Left ventricle myocardium superior (tissue), 1 donor: ENCODE data around the gene CYS1. TPM values are rescaled to one million over a fixed set of nuclear protein-coding genes. Genes with fewer than 3 reads are reported as not detected.

Experiments
- ATAC-seq: fragments of 200-7000 bp; cut with Tn5 transposase; one replicate; pipeline ENCODE4 v1.9.1; 2020; ENCODE audit warnings: mild to moderate bottlenecking, moderate library complexity
- DNase-seq: peaks from one replicate; pipeline ENCODE4 v3.0.0-alpha.2; 2020
- intact Hi-C: fragments of 100-400 bp; cut with micrococcal nuclease; formaldehyde crosslinking; loops from one replicate; pipeline ENCODE4 v1.11.0; 2022
- total RNA-seq: library from RNA; stranded (reverse); fragmentation: NEBNext Ultra II Directional; extraction: Animal tissue kit (Norgen Biotek cat#: 25700); gene quantifications from one replicate; pipeline ENCODE4 v1.2.1, GENCODE V29; 2021
- donor health status: DM: no; HTN: yes; CAD: no; lungs with severe emphysema.

CYS1 gene
- total RNA-seq, 1 donor from 2014 or later, result 3.0 TPM

DNA sequence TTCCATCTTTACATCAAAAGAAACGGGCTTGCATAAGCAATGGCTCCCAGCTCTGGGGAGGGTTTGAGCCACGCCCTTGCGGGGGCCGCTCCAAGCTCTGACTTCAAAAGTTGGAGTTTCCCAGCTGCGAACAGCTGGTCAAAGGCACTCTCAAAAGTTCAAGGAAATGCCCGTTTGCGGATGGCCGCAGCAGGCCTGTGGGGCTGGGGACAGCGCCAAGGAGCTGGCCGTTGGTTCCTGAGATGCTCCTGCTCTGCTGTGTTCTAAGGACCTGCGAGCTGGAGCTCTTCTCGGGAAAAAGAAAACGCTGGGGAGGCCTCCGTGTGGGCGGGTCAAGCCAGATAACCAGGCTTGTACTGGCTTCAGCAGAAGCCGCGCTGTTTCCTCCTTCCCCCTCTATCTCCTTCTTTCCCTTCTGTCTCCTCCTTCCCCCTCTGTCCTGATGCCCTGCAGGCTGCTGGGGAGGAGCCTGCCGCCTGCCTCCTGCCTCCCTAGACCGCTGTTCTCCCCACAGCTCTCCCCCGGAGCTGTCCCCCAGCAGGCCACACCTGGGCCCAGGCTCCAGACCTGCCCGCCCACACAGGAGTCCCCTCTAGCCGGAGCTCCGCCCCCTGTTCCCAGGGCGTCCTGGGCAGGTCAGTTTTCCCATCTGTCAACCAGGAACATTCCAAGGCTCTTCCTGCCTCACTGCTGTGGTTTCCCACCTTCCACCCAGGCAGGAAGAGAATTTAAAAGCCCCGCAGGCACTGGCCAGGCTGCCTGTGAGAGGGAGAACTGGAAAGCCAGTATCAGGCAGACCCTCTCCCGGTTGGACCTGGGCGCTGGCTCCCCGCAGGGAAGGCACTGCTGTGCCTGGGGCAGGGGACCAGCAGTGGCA lies 22.7 kb downstream of the CYS1 start:
- intact Hi-C loops, result no loop called here
- DNase-seq, result peak; percentile 83
- ATAC-seq, result peak; percentile 71

DNA sequence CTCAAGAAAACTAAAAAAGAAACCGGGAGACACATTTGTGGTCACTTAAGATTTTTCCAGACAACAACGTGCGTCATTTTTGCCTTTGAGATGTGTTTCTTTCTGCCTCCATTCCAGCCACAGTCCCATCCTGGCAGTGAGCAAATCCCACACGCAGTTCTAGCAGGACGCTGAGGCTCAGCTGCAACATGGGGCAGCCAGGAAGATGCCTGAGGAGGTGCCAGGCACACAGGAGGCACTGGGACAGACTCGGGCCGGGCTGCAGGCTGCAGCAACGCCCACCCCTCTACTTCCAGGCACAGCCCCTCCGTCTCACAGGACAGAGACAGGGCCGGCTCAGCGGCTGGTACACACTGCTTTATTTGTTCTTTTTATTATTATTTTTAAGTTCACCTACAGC lies 23.8 kb downstream of the CYS1 start:
- ATAC-seq, result no peak
- no peak for DNase-seq

DNA sequence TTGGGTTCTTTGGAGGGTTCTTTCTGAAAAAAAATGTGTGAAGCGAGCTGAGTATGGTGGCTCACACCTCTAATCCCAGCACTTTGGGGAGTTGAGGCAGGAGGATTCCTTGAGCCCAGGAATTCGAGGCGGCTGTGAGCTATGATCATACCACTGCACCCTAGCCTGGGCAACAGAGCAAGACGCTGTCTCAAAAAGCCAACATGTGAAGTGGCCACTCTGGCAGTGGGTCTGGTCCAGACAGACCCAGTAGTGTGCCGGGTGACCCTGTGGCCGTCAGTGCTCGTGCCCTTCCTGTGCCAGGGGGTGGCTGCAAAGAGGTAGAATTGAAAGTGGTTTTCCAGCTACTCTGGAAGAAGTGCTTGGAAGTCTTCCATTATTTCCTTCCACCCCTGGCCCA lies 25.2 kb downstream of the CYS1 start:
- ATAC-seq, result no peak
- intact Hi-C loops, result no loop called here
- DNase-seq, result no peak

More for the DNA sequence above, 23.8 kb downstream of the CYS1 start:
- intact Hi-C loops, result no loop called here

DNA sequence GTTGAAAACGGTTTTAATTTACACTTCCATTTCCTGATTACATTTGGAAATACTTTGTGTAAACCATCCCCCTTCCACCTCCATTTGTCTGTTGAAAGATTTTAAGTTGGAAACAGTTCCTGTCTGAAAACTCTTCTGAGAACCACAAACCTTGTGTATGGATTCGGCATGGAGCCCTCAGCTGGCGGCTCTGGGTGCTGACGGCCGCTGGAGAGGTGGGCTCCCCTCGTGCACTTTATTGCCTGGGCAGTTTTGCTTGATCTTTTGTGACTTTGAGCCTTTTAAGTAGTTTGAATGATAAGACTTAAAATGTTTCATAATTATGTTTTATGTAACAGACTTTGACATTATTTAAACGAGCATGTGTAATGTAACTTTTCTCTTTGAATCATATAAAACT lies 25.8 kb downstream of the CYS1 start:
- ATAC-seq, result no peak
- DNase-seq, result no peak
- intact Hi-C loops, result no loop called here

DNA sequence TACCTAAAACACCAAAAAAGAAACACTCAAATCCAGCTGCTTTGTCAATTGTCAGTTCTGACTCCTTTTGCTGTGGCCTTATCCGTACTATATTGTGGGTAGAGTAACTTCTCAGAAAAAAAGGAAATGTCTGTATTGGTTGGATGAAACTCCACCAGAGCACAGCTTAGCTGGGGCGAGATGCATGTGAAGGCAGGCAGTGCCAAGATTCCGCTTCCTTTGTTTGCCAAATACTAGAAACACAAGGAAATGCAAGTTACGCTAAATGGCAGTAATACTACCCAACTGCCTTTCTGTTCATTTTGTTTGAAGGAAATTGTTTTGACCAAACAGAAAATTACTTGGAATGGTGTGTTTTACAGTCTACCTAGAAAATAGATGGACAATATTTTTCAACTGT lies 26.9 kb downstream of the CYS1 start:
- ATAC-seq (no peak), DNase-seq (no peak)
- intact Hi-C loops, result no loop called here

DNA sequence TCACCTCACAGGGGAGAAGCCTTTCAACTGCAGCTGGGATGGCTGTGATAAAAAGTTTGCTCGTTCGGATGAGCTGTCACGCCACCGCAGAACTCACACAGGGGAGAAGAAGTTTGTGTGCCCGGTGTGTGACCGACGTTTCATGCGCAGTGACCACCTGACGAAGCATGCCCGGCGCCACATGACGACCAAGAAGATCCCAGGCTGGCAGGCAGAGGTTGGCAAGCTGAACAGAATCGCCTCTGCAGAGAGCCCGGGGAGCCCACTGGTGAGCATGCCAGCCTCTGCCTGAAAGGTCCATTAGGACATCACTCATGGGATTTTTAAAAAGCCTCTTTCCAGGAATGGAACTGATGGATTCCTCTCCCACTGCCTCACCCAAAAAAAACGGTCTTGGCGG lies 28.0 kb downstream of the CYS1 start:
- DNase-seq, result no peak
- ATAC-seq, result no peak
- intact Hi-C loops, result no loop called here

DNA sequence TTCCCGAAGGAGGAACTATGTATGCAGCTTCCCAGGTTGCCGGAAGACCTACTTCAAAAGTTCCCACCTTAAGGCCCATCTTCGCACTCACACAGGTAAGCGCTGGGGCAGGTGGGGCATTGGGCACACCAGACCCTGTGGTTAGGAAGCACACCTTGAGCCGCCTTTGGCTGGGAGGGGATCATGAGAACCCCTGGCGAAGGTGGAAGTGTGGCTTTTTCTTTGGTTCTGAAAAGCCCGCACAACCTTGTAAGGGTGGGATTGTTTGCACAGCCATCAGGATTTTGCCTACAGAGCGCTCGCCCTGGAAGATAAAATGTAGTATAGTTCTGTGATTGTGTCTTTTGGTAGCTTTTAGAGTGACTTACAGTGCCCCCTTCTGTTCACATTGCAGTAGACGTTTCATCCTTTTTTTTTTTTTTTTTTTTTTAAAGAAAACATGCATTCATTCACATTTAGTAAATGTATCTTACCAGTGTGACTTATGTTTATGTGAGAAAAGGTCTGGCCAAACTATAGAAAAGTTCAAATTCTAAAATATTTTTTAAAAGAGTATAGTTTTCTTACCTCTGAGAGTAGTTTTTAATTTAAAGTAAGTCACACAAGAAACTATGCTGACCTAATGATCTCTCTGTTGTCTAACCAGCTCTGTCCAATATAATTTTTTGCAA lies 31.6 kb downstream of the CYS1 start:
- no peak for ATAC-seq
- intact Hi-C loops, result loop anchor here (5.0 kb wide), 1 partner anchor 66 kb away; no protein-coding TSS in a partner anchor
- DNase-seq, result no peak

DNA sequence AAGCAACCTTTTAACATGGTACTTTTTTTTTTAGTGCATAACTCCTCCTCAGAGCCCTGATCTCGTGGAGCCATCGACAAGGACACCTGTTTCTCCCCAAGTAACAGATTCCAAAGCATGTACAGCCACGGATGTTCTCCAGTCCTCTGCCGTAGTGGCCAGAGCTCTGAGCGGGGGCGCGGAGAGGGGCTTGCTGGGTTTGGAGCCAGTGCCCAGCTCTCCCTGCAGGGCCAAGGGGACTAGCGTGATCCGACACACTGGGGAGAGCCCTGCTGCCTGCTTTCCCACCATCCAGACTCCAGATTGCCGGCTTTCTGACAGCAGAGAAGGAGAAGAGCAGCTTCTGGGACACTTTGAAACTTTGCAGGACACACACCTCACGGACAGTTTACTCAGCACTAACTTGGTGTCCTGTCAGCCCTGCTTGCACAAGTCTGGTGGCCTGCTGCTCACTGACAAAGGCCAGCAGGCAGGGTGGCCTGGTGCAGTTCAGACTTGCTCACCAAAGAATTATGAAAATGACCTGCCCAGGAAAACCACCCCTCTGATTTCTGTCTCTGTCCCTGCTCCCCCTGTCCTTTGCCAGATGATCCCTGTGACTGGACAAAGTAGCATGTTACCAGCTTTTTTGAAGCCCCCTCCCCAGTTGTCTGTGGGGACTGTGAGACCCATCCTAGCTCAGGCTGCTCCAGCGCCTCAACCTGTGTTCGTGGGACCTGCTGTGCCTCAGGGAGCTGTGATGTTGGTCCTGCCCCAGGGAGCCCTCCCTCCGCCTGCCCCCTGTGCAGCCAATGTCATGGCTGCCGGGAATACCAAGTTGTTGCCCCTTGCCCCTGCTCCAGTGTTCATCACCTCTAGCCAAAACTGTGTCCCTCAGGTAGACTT lies 32.4 kb downstream of the CYS1 start:
- ATAC-seq, result no peak
- intact Hi-C loops, result loop anchor here (5.0 kb wide), 1 partner anchor 66 kb away; no protein-coding TSS in a partner anchor
- DNase-seq, result no peak

DNA sequence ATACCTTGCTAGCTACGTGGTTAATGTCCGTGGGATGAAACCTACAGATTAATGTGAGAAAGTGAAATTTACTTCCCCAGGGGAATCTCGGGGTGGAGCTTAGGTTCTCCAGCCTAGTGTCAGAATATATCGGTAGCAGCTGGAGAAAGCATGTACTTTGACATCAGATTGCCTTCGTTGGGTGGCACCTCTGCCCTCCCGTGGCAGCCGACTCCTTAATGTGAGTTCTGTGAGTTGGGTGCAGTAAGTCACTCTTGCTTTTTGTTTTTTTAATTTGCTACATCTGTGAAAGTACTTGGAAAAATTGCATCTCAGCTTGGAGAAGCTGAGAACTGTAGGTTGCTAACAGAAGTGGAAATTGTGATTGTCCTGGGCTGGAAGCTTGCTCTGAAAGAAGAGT lies 33.3 kb downstream of the CYS1 start:
- ATAC-seq, result no peak
- intact Hi-C loops, result loop anchor here (5.0 kb wide), 1 partner anchor 65 kb away; no protein-coding TSS in a partner anchor
- DNase-seq, result no peak

DNA sequence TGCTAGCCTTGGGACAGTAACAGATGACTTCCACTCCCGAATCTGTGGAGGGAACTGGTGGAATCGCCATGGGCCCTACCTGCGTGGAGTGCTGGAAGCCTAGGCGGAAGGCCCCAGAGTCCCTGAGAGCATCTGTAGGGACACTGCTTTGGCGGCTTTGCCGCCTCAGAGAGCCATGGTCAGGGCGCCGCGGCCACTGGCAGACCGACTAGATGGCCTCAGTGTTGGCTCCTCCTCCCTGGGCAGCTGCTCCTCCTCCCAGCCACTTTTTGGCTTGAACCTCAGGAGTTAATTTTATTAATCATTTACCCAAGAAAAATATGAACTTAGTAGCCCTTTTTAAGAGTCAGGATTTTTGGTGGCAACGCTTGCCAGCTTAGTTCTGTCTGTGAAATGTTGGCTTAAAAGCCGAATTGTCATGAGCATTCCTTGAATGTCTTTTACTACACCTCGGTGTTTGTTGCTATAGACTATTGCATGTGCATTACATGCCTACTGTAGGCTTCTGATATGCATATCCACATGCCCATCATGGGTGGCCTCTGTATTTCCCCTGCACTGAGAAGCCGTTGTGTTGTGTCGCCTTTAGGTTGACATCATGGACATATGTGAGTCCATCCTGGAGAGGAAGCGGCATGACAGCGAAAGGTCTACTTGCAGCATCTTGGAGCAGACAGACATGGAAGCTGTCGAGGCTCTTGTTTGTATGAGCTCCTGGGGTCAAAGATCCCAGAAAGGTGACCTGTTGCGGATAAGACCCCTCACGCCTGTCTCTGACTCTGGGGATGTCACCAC lies 34.5 kb downstream of the CYS1 start:
- intact Hi-C loops, result loop anchor here (5.0 kb wide), 1 partner anchor 63 kb away; no protein-coding TSS in a partner anchor
- peak; percentile 54 for DNase-seq
- ATAC-seq, result no peak

DNA sequence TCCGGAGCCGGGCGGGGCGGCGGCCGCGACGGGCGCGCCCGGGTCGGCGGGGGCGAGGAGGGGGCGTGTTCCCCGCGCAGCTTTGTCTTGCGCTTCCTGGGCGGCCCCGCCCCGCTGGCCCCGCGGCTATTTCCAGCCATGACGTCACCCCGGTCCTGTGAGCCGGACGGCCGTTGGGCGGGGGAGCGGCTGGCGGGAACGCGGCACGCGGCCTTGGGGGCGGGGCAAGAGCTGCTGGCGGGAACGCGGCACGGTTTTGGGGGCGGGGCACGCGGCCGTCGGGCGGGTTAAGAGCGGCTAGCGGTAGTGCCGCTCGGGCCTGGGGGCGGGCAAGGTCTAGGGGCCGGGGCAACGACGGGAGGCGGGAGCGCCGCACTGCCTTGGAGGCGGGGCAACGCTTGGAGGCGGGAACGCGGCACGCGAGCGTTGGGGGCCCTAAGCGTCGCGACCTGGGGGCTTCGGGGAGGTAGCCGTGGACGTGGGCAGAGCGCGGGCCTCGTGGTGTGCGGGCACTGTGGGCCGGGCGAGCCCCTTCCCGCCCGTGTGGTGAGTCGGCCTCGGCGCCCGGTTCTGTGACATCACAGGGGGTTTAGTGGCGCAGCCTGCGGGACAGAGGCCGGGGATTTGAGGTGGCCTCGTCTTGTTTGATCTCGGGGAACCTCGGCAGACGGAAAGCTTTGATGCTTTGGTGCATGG lies 36.2 kb downstream of the CYS1 start:
- intact Hi-C loops, result no loop called here

DNA sequence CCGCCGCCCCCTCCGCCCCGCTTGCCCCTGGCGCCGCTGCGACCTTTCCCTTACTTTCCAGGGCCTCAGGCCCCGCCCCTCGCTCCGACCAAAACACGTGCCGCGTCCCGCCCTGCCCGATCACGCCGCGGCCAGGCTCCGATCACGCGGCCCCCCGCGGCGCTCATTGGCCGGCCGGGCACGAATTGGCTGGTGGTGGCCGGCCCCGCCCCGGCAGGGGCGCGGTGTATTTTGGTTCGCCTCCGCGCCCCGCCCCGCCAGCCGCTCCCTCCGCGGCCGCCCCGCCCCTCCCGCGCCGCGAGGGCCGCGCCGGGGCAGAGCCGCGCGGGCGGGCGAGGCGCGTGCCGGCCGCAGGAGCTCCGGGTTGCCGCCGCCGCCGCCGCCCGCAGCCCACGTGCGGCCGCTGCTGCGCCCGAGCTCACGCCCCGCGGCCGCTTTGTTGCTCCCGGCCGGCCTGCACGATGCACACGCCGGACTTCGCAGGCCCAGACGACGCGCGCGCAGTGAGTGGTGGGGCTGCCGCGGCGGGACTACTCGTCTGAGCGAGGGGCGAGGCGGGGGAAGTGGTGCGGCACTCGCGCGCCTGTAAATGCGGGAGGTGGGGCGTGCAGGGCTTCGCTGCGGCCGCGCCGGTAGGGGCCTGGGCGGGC lies 36.8 kb downstream of the CYS1 start, which contains the start of gene KLF11:
KLF11 (plus strand) TSS at position 295 of the 650 bp plus-strand sequence; CDS start at position 462, 167 bp downstream.
- ATAC-seq (peak; percentile 76), DNase-seq (peak; percentile 98)
- intact Hi-C loops, result no loop called here

More for the DNA sequence above, 36.2 kb downstream of the CYS1 start:
- ATAC-seq (peak; percentile 76), DNase-seq (peak; percentile 100)

DNA sequence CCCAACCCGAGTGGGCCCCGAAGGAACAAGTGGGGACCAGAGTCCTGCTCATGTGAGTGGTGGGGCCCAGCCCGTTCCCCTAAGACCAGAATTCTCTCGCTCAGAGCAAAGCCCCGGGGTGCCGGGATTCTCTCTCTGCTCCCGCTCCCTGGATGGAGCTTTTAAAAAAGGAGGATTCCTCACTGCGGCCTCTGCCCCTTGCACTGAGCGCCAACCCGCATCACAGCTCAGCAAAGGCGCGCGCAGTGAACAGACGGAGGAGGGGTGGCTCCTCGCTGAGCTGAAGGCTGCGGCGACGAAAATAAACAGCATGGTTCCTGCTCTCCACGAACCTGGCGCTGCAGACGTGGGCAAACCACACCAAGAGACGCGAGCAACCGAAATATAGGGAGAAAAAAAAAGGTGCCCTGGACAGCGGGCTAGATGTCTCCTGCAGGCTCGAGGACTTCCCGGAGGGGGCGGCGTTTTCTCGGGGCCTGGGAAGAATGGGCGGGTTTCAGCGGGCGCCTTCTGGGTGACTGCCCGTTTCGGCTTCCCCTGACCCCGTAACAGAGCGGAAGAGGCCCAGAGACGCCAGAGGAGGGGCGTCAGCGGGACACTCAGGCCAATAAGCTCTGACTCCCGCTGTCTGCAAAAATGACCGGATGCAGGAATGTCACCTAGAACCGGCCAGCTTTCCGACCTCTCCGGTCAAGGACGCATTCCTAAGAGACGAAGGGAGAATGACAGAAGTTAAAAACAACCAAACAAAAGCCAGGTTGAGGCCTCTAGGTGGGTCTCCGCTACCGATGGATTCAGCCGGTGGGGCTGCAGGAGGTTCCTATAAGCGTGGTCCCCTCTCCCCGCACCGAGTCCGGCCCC lies 37.7 kb downstream of the CYS1 start:
- ATAC-seq (peak; percentile 57), DNase-seq (peak; percentile 92)
- intact Hi-C loops, result no loop called here

DNA sequence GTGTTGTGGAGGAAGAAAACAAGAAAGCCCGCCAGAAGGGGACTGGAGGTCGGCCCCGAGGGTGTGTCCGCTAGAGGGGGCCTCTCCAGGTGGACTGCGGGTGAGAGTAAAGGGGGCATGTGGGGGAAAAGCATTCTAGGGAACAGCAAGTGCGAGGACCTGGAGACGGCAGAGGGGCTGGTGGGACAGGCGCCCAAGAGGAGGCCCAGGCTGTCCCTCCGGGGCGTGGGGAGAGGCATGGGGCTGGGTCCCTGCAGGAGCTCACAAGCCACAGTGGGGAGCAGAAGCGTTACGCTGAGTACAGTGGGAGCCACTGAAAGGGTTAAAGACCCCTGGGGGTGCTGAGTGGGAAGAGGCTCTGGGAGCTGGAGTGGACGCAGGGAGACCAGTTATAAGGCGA lies 38.5 kb downstream of the CYS1 start:
- ATAC-seq, result no peak
- intact Hi-C loops, result no loop called here
- DNase-seq, result no peak

DNA sequence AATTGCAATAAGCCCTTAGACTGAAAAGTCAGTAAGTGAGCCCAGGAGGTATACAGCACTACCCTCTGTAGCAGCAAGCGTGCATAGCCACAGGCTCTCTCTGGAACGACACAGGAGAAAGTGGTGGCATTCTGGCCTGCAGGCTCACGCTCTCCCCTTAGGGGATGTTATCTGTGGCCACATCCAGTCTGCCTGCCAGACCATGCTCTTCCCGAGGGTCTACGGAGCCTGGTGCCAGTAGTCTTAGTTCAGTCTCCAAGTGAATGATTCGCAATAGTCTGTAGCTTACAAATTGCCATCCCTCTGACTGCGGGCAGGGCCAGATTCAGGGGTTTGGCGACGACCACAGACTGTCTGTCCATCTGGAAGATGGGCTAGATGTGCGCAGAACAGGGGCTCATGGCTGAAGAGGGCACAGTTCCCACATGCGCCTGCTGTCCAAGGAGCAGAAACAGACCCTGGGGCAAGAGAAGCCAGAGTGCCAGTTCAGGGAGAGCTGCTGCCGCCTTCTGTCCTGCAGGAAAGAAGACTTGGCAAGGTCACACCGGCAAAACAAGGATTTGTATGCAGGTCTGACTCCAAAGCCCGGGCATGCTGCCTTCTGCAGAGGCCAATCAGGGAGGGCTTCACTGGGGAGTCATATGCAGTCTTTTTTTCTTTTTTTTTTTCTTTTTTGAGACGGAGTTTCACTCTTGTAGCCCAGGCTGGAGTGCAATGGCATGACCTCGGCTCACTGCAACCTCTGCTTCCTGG lies 40.4 kb downstream of the CYS1 start:
- DNase-seq, result peak; percentile 57
- intact Hi-C loops, result no loop called here
- no peak for ATAC-seq

DNA sequence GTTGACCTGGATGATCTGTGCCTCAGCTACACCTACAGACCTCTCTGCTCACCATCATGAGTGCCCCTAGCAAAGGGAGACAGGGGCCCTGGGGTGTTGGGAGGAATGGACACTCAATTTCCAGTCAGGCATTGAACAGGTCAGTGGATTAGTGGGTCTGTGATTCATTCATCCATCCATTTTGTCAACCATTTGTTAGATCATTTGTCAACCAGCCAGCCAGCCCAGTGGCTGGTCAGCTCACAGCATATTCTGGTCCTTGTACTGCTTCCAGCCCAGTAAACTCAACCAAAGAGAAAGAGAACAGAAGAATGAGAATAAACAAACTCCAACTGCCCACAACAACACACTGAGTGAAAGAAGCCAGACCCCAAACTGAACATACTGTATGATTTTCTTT lies 41.5 kb downstream of the CYS1 start:
- intact Hi-C loops, result no loop called here
- ATAC-seq, result no peak
- no peak for DNase-seq
